GM13976 (cell line): Measurements from ENCODE around the gene SUCLG2.

Experiments used
- DNase-seq: peaks from one replicate; pipeline ENCODE4 v3.0.0; 2012; ENCODE audit warnings: low spot score
- CTCF ChIP-seq: IDR thresholded peaks from 2 replicates; pipeline ENCODE4 v1.5.1; 2012; ENCODE audit warnings: borderline replicate concordance, mild to moderate bottlenecking; ENCODE audit not compliant: insufficient read depth; ENCODE audit errors: extremely low read depth, missing control alignments, control extremely low read depth
- in situ Hi-C: fragments of 300-500 bp; cut with MboI; formaldehyde crosslinking; loops from one replicate; pipeline ENCODE4 v1.12.0; 2022; ENCODE audit warnings: low sequenced_read_pairs, mixed read lengths, inconsistent platforms; ENCODE audit not compliant: unreplicated experiment

SUCLG2 gene

DNA sequence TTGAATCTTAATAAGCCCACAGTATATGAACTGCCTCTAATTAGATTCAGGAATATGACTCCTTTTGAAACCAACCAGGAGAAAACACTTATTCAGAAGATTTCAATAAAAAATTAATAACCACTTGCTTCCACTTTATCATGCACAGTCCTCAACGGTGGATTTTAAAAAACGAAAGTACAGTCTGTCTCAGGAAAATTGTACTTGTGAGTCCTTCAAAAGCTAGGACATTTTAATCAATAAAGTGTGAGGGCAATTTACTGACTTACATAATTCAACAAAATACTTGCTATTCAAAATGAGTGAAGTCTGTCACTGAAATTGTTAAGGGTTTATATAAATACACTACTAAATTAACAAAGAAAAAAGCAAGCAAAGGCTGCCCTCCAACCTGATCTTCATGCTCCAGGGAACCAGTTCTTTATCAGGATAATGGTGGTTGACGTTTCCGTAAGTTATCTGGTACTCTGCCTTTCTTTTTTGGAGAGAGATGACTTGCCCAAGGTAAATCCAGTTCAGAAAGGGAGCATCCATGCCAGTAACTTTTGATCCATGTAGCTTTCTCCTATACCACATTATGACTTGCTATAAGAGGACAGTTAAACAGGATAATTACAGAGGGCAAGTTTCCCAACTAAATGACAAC, 17.0 kb downstream of the SUCLG2 start:
- TF ChIP-seq CTCF: no peak
- DNase-seq: no peak
- in situ Hi-C loops: no loop called here

DNA sequence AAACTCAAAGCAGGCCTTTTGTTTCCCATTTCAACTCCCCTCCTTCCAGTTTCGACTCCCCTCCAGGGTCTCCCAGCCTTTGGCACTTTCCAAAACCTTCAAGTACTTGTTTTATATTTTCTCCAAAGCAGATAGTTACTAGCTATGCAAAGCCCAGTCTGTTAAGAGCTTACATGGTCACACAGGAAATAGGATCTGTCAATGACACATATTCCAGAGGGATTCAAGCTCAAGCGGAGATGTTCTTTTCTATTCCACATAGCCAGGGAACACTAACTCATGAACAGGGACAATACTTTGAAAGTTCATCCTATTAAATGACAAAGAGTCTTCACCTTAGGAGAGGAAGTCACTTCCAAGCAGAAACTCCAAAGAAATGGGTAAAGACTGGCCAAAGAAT, 18.6 kb downstream of the SUCLG2 start:
- in situ Hi-C loops: no loop called here
- DNase-seq: no peak
- TF ChIP-seq CTCF: no peak

DNA sequence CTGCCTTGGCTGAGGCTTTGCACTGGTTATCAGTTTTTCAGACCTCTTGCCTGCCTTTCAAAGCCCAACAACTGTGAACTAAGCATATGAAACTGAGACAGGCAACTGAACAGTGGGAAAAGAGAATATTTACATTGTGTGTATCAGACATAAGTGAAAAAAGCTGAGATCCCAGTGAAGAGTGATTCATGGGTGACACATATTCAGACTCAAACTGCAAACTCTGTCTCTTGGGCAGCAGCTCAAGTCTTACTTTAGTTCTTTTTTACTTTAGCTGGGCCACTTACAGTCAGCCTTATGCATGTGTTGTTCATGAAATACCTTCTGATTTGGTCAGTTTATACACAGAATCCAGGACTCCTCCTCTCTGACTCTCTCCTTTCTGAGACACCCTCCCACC, 19.2 kb downstream of the SUCLG2 start:
- no peak for TF ChIP-seq CTCF
- DNase-seq: no peak
- in situ Hi-C loops: no loop called here

DNA sequence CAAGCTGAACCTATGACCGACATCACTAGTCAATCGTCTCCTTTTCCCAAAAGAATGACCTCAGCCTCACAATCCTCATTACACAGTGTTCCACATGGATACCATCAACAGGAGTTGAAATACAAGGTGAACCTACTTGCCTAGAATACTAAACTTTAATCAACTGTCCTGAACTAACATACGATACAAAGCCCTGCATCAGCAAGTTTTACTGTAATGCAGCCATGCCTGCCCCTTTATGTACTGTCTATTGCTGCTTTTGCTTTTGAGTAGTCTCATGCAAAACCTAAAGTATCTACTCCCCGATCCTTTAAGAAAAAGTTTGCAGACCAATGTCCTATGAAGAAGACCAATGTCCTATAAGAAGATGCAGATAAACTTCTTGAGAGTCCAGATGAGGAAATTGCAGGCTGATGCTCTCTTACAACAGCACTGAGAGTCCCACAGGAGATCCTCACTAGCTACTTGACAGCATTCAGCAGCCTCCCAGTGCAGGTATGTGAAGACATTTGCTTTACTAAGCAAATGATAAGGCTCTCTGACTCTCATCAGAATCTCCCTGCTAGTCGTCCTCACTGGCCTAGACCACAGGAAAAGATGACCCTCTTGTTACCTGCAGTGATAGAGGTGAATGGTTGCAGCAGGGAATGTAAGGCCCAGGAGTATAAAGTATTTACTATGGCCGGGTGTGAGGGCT, 23.6 kb downstream of the SUCLG2 start:
- in situ Hi-C loops: no loop called here
- DNase-seq: no peak
- TF ChIP-seq CTCF: no peak

GRCh38 chr3:67624687-67625086, 29.7 kb downstream of the SUCLG2 start:
- in situ Hi-C loops: no loop called here
- TF ChIP-seq CTCF: no peak
- no peak for DNase-seq

GRCh38 chr3:67624078-67624477, 30.3 kb downstream of the SUCLG2 start:
- TF ChIP-seq CTCF: no peak
- in situ Hi-C loops: no loop called here
- DNase-seq: no peak
